Measurements from ENCODE around the gene SLC7A1. TPM values are rescaled to one million over a fixed set of nuclear protein-coding genes. Genes with fewer than 3 reads are reported as not detected.

Gene SLC7A1
- total RNA-seq, 1 experiment from 2014 or later: 62.8 TPM

GRCh38 chr13:29490561-29490885, 105.0 kb downstream of the SLC7A1 start:
- Histone ChIP-seq H3K79me2 (ENCODE audit: low read depth) (no peaks in the 10 kb centered on the region), H3K36me3 (ENCODE audit: low read depth) (no peaks in the 10 kb centered on the region), H3K27ac (no peak overlapping the region), H2AFZ (no peak overlapping the region), H3K27me3 (ENCODE audit: insufficient read depth, low read depth) (peaks cover 32% of the 10 kb centered on the region), H3K4me1 (replicated peaks; ENCODE audit: insufficient read depth) (no peaks in the 10 kb centered on the region; the same call in 1 of the 2 replicates), H3F3A (ENCODE audit: insufficient read depth, low read depth) (0 out of 2 replicates have a peak, but pooled peaks cover 3% of the 10 kb centered on the region), H3K4me3 (no peak overlapping the region), H4K20me1 (ENCODE audit: insufficient read depth) (no peaks in the 10 kb centered on the region), H3K9me2 (ENCODE audit: insufficient read depth) (no peaks in the 10 kb centered on the region), H3K9me3 (ENCODE audit: insufficient read depth, low read depth) (no peaks in the 10 kb centered on the region), H3K4me2 (no peak overlapping the region)
- no TSS peak for BruUV-seq (replicated peaks)
- ChIA-PET POLR2A (ENCODE audit: unreplicated experiment) (no interaction called here), CTCF (no interaction called here)
- no peak for TF ChIP-seq EZH2 (IDR thresholded peaks at IDR 0.05; ENCODE audit: low read depth)
- no peak for TF ChIP-seq CTCF (conservative IDR thresholded peaks at IDR 0.05)
- DNase-seq: no peak
- intact Hi-C loops (cut with micrococcal nuclease; ENCODE audit: unreplicated experiment): no loop called here

GRCh38 chr13:29489650-29490560, 105.6 kb downstream of the SLC7A1 start:
- intact Hi-C loops (cut with micrococcal nuclease; ENCODE audit: unreplicated experiment): no loop called here
- TF ChIP-seq CTCF (conservative IDR thresholded peaks at IDR 0.05): no peak
- no peak for TF ChIP-seq EZH2 (IDR thresholded peaks at IDR 0.05; ENCODE audit: low read depth)
- BruUV-seq (replicated peaks): no TSS peak
- Histone ChIP-seq H3K27me3 (ENCODE audit: insufficient read depth, low read depth) (peaks cover 39% of the 10 kb centered on the region), H3K9me2 (ENCODE audit: insufficient read depth) (no peaks in the 10 kb centered on the region), H4K20me1 (ENCODE audit: insufficient read depth) (no peaks in the 10 kb centered on the region), H3K9me3 (ENCODE audit: insufficient read depth, low read depth) (no peaks in the 10 kb centered on the region), H3K27ac (no peak overlapping the region), H3K79me2 (ENCODE audit: low read depth) (no peaks in the 10 kb centered on the region), H2AFZ (no peak overlapping the region), H3K36me3 (ENCODE audit: low read depth) (no peaks in the 10 kb centered on the region), H3F3A (ENCODE audit: insufficient read depth, low read depth) (0 out of 2 replicates have a peak, but pooled peaks cover 3% of the 10 kb centered on the region), H3K4me1 (replicated peaks; ENCODE audit: insufficient read depth) (no peaks in the 10 kb centered on the region; the same call in 1 of the 2 replicates), H3K4me2 (no peak overlapping the region), H3K4me3 (no peak overlapping the region)
- DNase-seq: no peak
- ChIA-PET CTCF (no interaction called here), POLR2A (ENCODE audit: unreplicated experiment) (no interaction called here)

GRCh38 chr13:29487466-29488454, 107.7 kb downstream of the SLC7A1 start:
- Histone ChIP-seq H3K9me2 (ENCODE audit: insufficient read depth) (no peaks in the 10 kb centered on the region), H3K36me3 (ENCODE audit: low read depth) (no peaks in the 10 kb centered on the region), H3F3A (ENCODE audit: insufficient read depth, low read depth) (0 out of 2 replicates have a peak, but pooled peaks cover 3% of the 10 kb centered on the region), H3K27ac (no peak overlapping the region), H3K9me3 (ENCODE audit: insufficient read depth, low read depth) (no peaks in the 10 kb centered on the region), H4K20me1 (ENCODE audit: insufficient read depth) (no peaks in the 10 kb centered on the region; the same call in 1 of the 2 replicates), H3K79me2 (ENCODE audit: low read depth) (no peaks in the 10 kb centered on the region), H3K27me3 (ENCODE audit: insufficient read depth, low read depth) (peaks cover 60% of the 10 kb centered on the region), H3K4me1 (replicated peaks; ENCODE audit: insufficient read depth) (no peaks in the 10 kb centered on the region), H3K4me3 (no peak overlapping the region), H2AFZ (no peak overlapping the region), H3K4me2 (no peak overlapping the region)
- DNase-seq: no peak
- POLR2A ChIA-PET (ENCODE audit: unreplicated experiment): no interaction called here
- intact Hi-C loops (cut with micrococcal nuclease; ENCODE audit: unreplicated experiment): no loop called here
- BruUV-seq (replicated peaks): no TSS peak
- TF ChIP-seq CTCF (conservative IDR thresholded peaks at IDR 0.05) (no peak), EZH2 (IDR thresholded peaks at IDR 0.05; ENCODE audit: low read depth) (no peak)
- CTCF ChIA-PET: no interaction called here
